ENCODE results near the gene GATAD2A. TPM values are rescaled to one million over a fixed set of nuclear protein-coding genes. Genes with fewer than 3 reads are reported as not detected.

GATAD2A gene
- total RNA-seq, 4 donors from 2014 or later: 17.7 to 51.4 (median 40.1) TPM

DNA sequence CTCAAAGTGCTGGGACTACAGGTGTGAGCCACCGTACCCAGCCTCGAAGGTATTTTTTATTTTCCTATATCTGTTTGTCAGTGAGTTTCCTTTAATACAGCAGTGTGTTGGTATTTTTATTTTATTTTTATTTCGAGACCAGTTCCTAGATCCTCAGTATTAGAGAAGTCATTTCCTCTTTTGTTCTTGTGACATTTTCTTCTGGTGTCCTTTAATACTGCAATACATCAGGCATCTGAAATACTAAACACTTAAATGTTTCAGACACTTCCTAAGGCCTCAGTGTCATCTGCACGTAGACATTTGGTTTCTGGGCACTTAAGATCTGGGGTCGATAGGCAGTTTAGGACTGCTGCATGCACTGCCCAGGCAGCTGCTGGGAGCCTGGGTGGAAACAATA, 22.5 kb downstream of the GATAD2A start:
- intact Hi-C loops (cut with DNase I; ENCODE audit: low total_unique reads) (no loop called here), in situ Hi-C loops (cut with MboI; ENCODE audit: low sequenced_read_pairs in 4 of 4) (no loop called here)
- no peaks in the 10 kb centered on the region for H3K36me3 ChIP-seq
- ATAC-seq (no peak), DNase-seq (no peak)
- TF ChIP-seq, protein P1, sequence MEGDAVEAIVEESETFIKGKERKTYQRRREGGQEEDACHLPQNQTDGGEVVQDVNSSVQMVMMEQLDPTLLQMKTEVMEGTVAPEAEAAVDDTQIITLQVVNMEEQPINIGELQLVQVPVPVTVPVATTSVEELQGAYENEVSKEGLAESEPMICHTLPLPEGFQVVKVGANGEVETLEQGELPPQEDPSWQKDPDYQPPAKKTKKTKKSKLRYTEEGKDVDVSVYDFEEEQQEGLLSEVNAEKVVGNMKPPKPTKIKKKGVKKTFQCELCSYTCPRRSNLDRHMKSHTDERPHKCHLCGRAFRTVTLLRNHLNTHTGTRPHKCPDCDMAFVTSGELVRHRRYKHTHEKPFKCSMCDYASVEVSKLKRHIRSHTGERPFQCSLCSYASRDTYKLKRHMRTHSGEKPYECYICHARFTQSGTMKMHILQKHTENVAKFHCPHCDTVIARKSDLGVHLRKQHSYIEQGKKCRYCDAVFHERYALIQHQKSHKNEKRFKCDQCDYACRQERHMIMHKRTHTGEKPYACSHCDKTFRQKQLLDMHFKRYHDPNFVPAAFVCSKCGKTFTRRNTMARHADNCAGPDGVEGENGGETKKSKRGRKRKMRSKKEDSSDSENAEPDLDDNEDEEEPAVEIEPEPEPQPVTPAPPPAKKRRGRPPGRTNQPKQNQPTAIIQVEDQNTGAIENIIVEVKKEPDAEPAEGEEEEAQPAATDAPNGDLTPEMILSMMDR (IDR thresholded peaks at IDR 0.05 in 4 of 5, conservative IDR thresholded peaks at IDR 0.05 in 1 of 5): no peak
- TF ChIP-seq POLR2A (IDR thresholded peaks at IDR 0.05): no peak
- H3K4me1 ChIP-seq: peaks cover 22 to 50% of the 10 kb centered on the region in 2 donors
- H3K9me3 ChIP-seq: no peaks in the 10 kb centered on the region
- no peak overlapping the region for H3K27ac ChIP-seq
- no peak overlapping the region for H3K4me3 ChIP-seq
- no peaks in the 10 kb centered on the region for H3K27me3 ChIP-seq

DNA sequence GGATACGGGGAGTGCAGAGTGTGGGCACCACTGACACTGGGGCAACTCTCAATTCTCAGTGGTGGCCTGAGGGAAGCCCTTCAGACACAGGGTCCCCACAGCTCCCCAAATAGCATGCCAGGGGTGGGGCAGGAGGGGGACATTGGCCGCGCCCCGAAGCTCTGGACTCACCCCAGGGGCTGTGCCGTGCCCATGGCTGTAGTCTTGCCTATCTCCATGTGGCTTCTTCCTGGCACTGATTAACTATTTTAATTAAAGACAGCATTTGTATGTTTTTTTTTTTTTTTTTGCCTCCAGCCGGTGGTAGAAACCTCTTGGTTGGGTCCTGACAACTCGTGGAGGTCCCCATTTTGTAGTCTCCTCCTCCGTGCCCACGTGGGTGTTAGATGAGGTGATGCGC, 23.3 kb downstream of the GATAD2A start:
- Histone ChIP-seq H3K4me1 (peaks cover 30 to 50% of the 10 kb centered on the region in 2 donors), H3K27me3 (no peaks in the 10 kb centered on the region), H3K9me3 (no peaks in the 10 kb centered on the region), H3K27ac (no peak overlapping the region), H3K4me3 (no peak overlapping the region), H3K36me3 (no peaks in the 10 kb centered on the region)
- intact Hi-C loops (cut with DNase I; ENCODE audit: low total_unique reads) (no loop called here), in situ Hi-C loops (cut with MboI; ENCODE audit: low sequenced_read_pairs in 4 of 4) (no loop called here)
- ATAC-seq (no peak), DNase-seq (no peak)
- TF ChIP-seq POLR2A (IDR thresholded peaks at IDR 0.05): no peak

DNA sequence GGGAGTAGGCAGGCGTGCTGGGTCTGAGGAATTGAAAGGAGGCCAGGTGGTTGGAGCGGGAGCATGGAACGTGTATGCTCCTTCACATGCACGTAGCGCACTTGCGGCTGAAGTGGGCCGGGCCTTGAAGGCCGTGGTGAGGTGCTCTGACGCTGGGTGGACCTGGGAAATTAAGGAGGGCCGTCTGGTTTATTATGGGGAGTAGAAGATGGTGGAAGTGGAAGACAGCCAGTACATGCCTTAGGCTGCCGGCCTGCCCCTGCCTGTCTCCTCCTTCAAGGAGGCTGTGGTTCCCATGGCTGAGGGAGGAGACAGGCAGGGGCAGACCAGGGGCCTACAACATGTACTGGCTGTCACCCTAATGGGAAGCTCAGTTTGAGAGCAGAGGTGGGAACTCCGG, 23.9 kb downstream of the GATAD2A start:
- intact Hi-C loops (cut with DNase I; ENCODE audit: low total_unique reads): no loop called here
- in situ Hi-C loops (cut with MboI; ENCODE audit: low sequenced_read_pairs in 4 of 4): no loop called here
- Histone ChIP-seq H3K4me1 (peaks cover 36 to 56% of the 10 kb centered on the region in 2 donors), H3K9me3 (no peaks in the 10 kb centered on the region), H3K4me3 (no peak overlapping the region), H3K27me3 (no peaks in the 10 kb centered on the region), H3K27ac (no peak overlapping the region), H3K36me3 (no peaks in the 10 kb centered on the region)
- no peak for ATAC-seq
- no peak for DNase-seq
- TF ChIP-seq POLR2A (IDR thresholded peaks at IDR 0.05): no peak
- TF ChIP-seq, protein P1 (IDR thresholded peaks at IDR 0.05 in 4 of 5, conservative IDR thresholded peaks at IDR 0.05 in 1 of 5): no peak

DNA sequence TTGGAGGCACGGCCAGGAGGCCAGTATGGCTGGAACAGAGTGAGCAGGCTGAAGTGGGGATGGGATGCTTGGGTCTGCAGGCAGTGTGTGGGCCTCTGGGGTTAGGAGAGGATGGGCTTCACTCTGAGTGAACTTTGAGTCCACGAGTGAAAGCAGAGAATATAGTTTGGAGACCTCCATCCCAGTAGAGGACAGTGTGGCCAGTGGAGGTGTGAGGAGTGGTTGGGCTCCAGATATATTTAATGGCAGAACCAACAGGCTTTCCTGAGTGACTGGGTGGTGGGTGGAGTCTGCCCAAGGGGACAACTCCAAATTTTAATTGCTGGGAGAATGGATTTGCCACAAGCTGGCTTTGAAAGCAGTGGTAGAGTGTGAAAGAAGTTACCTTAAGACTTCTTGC, 27.3 kb downstream of the GATAD2A start:
- H3K9me3 ChIP-seq: no peaks in the 10 kb centered on the region
- H3K27ac ChIP-seq: no peak overlapping the region
- DNase-seq (no peak), ATAC-seq (no peak)
- H3K4me3 ChIP-seq: no peak overlapping the region
- intact Hi-C loops (cut with DNase I; ENCODE audit: low total_unique reads) (no loop called here), in situ Hi-C loops (cut with MboI; ENCODE audit: low sequenced_read_pairs in 4 of 4) (no loop called here)
- H3K27me3 ChIP-seq: no peaks in the 10 kb centered on the region
- H3K4me1 ChIP-seq: peaks cover 30 to 39% of the 10 kb centered on the region in 2 donors
- H3K36me3 ChIP-seq: no peaks in the 10 kb centered on the region
- TF ChIP-seq POLR2A (IDR thresholded peaks at IDR 0.05): no peak
- TF ChIP-seq, protein P1 (IDR thresholded peaks at IDR 0.05 in 4 of 5, conservative IDR thresholded peaks at IDR 0.05 in 1 of 5): no peak

DNA sequence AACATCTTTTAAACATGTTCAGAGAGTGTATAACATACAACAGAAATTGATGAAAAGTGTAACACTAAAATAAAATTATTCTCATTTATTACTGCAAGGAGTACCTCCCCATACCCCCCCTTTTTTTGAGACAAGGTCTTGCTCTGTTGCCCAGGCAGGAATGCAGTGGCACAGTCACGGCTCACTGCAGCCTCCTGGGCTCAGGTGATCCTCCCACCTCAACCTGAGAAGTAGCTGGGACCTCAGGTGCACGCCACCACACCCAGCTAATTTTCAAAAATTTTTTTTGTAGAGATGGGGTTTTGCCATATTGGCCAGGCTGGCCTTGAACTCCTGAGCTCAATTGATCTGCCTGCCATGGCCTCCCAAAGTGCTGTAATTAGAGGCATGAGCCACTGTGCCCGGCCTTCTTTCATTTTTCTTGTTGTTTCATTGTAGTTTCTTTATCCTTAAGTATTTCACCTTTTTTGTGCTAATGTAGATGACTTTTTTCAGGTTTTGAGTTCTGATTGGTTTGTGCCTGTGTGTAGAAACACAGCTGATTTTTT, 28.3 kb downstream of the GATAD2A start:
- peaks cover 22 to 30% of the 10 kb centered on the region in 2 donors for H3K4me1 ChIP-seq
- peak overlapping the region; percentile 47 to 63 (median 56) for H3K27ac ChIP-seq
- no peaks in the 10 kb centered on the region for H3K9me3 ChIP-seq
- H3K27me3 ChIP-seq: no peaks in the 10 kb centered on the region
- intact Hi-C loops (cut with DNase I; ENCODE audit: low total_unique reads) (no loop called here), in situ Hi-C loops (cut with MboI; ENCODE audit: low sequenced_read_pairs in 4 of 4) (no loop called here)
- peak overlapping the region in 1 of 4 donors; percentile 25 for H3K4me3 ChIP-seq
- DNase-seq: no peak
- no peak for ATAC-seq
- TF ChIP-seq, protein P1 (IDR thresholded peaks at IDR 0.05 in 4 of 5, conservative IDR thresholded peaks at IDR 0.05 in 1 of 5): no peak
- no peak for TF ChIP-seq POLR2A (IDR thresholded peaks at IDR 0.05)
- H3K36me3 ChIP-seq: no peaks in the 10 kb centered on the region
